Stimulated activated effector memory CD8-positive, alpha-beta T cell treated with anti-CD3 and anti-CD28 coated beads, Interleukin-12 subunit alpha, Interleukin-12 subunit beta, amount 100 ng/mL, for 72 hours (primary cell): ENCODE results near the gene ABHD5.

Experiments used
- ATAC-seq: fragments of 150-1000 bp; cut with Tn5 transposase; 2 replicates; pipeline ENCODE4 v1.10.0; 2021
- DNase-seq, 2 donors: peaks; one replicate each; pipeline ENCODE4 v3.0.0; 2021 to 2022; ENCODE audit warnings: low spot score in 2 of 2
- H3K27ac Mint-ChIP-seq: one replicate; pipeline ENCODE4 v1.8.0; 2022; ENCODE audit warnings: mild to moderate bottlenecking, mixed read lengths
- H3K36me3 Mint-ChIP-seq: one replicate; pipeline ENCODE4 v1.8.0; 2022; ENCODE audit warnings: mild to moderate bottlenecking, mixed read lengths
- H3K4me1 Mint-ChIP-seq: one replicate; pipeline ENCODE4 v1.8.0; 2022; ENCODE audit warnings: mixed read lengths
- H3K4me3 Mint-ChIP-seq: one replicate; pipeline ENCODE4 v1.8.0; 2022; ENCODE audit warnings: mild to moderate bottlenecking, mixed read lengths
- H3K9me3 Mint-ChIP-seq: one replicate; pipeline ENCODE4 v1.8.0; 2022; ENCODE audit warnings: mixed read lengths

The ABHD5 gene

GRCh38 chr3:43728476-43728875, 37.7 kb downstream of the ABHD5 start:
- Mint-ChIP-seq H3K27ac (no peak overlapping the region), H3K36me3 (peaks cover 5% of the 10 kb centered on the region), H3K4me3 (no peak overlapping the region), H3K9me3 (no peaks in the 10 kb centered on the region), H3K4me1 (no peaks in the 10 kb centered on the region)
- no peak for ATAC-seq
- no peak for DNase-seq

DNA sequence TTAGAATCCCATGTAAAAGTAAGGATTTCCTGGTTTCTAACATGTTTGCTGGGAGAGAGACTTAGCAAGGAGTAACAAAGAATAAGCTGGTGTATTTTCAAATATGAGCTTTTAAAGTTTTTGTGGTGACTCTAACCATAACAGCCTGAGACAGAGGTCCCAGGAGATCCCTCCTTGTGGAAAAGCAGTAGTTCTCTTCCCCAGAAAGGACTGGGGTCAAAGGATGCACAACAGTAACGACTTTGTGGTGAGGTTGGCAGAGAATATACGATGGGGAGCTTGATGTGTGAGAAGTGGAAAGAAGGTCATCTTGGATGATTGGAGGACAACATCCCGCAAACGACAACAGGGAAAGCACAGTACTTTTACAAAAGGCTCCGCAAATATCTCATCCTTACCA, 38.2 kb downstream of the ABHD5 start:
- no peak overlapping the region for H3K4me3 Mint-ChIP-seq

DNA sequence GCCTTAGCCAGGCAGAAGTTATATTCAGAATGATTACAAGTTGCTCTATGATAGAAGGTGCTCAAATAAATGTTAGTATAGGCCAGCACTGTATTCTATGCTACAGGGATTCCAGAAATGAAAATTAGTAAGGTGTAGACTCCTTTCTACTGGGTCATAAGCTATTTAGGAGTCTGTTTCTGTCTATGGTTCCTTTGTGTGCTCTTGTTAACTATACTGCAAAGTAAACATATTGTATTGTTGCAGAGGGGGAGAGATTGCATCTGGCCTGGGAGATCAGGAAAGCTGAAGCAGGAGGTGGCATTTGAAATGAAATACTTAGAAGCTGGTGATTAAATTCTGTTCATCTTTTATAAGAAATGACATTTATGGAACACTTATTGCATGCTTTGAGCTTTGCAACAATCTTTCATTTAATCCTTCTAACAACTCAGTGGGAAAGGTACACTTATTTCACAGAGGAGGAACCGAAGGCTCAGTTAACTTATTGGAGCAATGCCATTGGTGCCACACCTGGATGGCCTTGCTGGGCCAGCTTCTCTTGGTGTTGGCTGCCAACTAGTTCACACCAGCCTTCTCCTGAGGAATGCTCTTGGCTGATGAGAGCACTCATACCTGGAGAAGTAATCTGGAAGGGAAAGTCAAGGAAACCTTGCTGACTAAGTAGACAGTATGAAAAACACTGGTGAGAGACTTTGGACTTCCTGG, 39.1 kb downstream of the ABHD5 start:
- H3K36me3 Mint-ChIP-seq, result peaks cover 5% of the 10 kb centered on the region
- no peak overlapping the region for H3K4me3 Mint-ChIP-seq
- no peaks in the 10 kb centered on the region for H3K4me1 Mint-ChIP-seq
- DNase-seq (no peak), ATAC-seq (no peak)
- no peaks in the 10 kb centered on the region for H3K9me3 Mint-ChIP-seq
- no peak overlapping the region for H3K27ac Mint-ChIP-seq

More for the DNA sequence above, 38.2 kb downstream of the ABHD5 start:
- Mint-ChIP-seq H3K9me3 (no peaks in the 10 kb centered on the region), H3K27ac (no peak overlapping the region), H3K4me1 (no peaks in the 10 kb centered on the region), H3K36me3 (peaks cover 5% of the 10 kb centered on the region)
- no peak for ATAC-seq
- DNase-seq, result no peak

GRCh38 chr3:43732747-43733425, 42.1 kb downstream of the ABHD5 start:
- no peak for ATAC-seq
- H3K4me3 Mint-ChIP-seq, result no peak overlapping the region
- H3K4me1 Mint-ChIP-seq, result no peaks in the 10 kb centered on the region
- peak in 1 of 2 donors; percentile 13 for DNase-seq
- H3K9me3 Mint-ChIP-seq, result no peaks in the 10 kb centered on the region
- H3K27ac Mint-ChIP-seq, result no peak overlapping the region
- peaks cover 5% of the 10 kb centered on the region for H3K36me3 Mint-ChIP-seq

DNA sequence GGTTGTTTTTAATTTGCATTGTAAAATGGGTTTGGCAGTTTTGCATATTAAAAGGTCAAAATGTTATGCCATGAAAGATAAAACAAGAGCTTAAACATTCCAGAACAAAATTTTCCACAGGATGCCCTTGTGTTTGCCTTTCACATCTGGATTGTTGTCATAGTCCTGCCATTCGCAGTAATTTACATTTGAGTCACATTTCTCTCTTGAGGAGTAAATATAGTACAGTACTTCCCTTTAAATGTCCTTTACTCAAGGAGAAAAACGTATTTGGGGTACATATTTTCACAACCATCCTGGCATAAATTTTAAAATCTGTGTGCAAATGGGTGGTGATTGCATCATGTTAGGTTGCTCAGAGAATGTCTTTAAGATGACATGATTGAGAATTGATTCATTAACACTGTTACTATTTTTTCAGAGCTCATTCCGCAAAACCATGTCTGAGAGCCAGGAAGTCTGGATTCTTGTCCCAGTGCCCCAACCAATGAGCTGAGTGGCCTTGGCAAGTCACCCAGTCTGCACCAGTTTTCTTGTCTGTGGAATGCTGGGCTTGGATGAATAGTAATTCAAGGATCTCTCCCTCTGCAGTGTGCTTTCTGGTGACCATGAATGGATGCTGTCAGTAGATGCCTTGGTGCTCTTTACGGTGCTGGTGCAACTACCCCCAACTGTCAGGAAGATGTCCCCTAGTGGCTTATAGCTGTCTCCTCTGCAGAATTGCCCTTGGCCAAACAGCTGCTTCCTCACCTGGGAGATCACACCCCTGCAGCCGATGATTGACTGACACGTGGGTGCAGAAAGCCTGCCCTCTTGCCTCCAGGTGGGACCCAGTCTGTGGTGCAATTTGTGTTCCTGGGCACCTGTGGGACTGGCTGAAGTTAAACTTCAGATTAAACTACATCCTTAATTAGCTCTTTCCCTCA, 43.0 kb downstream of the ABHD5 start:
- ATAC-seq (no peak), DNase-seq (no peak)
- peaks cover 5% of the 10 kb centered on the region for H3K36me3 Mint-ChIP-seq
- H3K4me1 Mint-ChIP-seq, result no peaks in the 10 kb centered on the region
- H3K4me3 Mint-ChIP-seq, result no peak overlapping the region
- no peak overlapping the region for H3K27ac Mint-ChIP-seq
- H3K9me3 Mint-ChIP-seq, result no peaks in the 10 kb centered on the region

DNA sequence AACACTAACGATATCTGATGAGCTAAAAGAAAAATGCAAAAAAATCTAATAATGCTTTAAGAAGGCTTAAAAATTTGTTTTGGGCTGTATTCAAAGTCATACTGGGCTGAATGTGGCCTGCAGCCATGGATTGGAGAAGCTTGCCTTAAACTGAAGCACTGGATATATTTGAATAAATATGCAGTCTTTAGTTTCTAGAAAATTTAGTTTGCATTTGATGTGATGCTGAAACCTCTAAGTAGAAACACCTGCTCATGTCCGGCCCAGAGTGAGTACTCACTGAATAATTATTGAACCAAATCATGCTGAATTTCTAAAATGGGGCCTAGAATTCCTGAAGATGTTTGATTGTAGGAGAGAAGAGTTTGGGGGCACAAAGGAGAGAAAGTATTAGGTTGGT, 43.9 kb downstream of the ABHD5 start:
- no peak for DNase-seq
- no peak for ATAC-seq
- no peaks in the 10 kb centered on the region for H3K4me1 Mint-ChIP-seq
- H3K4me3 Mint-ChIP-seq, result no peak overlapping the region
- no peak overlapping the region for H3K27ac Mint-ChIP-seq
- H3K9me3 Mint-ChIP-seq, result no peaks in the 10 kb centered on the region
- peaks cover 5% of the 10 kb centered on the region for H3K36me3 Mint-ChIP-seq

DNA sequence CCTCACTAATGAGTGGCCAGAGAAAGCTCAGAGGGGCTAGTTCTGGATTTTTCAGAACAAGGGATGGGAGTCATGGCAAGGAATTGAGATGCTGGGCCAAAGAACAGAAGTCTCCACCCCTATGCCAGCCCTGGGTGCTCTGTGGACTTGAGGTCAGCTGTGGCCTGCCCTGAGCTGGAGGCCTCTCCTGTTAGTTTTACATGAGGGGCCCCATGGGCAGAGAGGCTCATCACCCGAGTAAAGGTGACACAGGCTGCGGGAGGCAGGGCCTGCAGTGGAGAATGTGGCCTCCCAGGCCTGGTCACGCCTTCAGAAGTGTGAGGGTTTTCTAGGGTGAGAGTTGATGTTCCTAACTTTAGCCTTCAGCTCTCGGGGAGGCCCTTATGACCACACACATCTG, 44.9 kb downstream of the ABHD5 start:
- no peak overlapping the region for H3K27ac Mint-ChIP-seq
- H3K4me3 Mint-ChIP-seq, result no peak overlapping the region
- DNase-seq (no peak), ATAC-seq (no peak)
- H3K4me1 Mint-ChIP-seq, result no peaks in the 10 kb centered on the region
- no peaks in the 10 kb centered on the region for H3K36me3 Mint-ChIP-seq
- no peaks in the 10 kb centered on the region for H3K9me3 Mint-ChIP-seq

DNA sequence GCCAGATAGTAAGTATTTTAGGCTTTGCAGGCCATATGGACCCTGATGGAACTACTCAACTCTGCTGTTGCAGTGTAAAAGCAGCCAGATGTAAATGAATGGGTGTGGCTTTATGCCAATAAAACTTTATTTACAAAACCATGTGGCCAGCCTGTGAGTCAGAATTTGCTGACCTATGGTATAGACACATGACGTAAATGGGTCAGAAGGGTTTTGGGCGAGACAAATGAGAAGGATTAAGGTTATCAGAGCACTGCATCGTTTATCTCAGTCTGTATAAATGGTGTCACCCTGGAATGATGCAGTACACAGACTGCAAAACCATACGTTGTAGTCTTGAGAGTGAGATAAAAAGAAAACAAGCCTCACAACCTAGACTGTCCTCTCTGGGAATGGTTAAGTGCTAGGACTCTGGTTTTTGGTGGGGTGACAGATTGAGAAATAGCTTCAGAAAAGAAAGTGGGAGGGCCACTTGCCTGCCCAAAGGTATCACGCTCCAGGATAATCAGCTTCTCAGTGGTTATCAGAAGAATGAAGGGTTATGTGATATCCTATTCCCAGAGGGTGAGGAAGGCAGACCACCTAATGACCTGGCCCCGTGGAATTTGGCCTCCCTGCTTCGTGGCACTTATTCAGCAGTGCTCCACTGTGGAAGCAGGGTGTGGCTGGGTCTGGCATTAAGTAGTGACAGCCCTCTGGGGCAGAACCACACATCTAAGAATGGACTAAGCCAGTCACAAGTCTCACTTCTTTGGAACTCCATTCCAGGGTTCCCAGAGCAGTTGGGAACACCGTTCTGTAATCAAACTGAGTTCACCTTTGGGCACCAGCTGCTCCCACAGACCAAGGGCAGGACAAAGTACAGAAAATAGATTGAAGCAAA, 46.1 kb downstream of the ABHD5 start:
- H3K27ac Mint-ChIP-seq, result no peak overlapping the region
- H3K9me3 Mint-ChIP-seq, result no peaks in the 10 kb centered on the region
- H3K36me3 Mint-ChIP-seq, result no peaks in the 10 kb centered on the region
- H3K4me3 Mint-ChIP-seq, result no peak overlapping the region
- no peaks in the 10 kb centered on the region for H3K4me1 Mint-ChIP-seq
- ATAC-seq (no peak), DNase-seq (no peak)

- ATAC-seq, result no peak
- Mint-ChIP-seq H3K36me3 (no peaks in the 10 kb centered on the region), H3K4me1 (no peaks in the 10 kb centered on the region), H3K9me3 (no peaks in the 10 kb centered on the region), H3K27ac (no peak overlapping the region), H3K4me3 (no peak overlapping the region)
- no peak for DNase-seq
Measured at GRCh38 chr3:43738305-43738704, 47.6 kb downstream of the ABHD5 start.

DNA sequence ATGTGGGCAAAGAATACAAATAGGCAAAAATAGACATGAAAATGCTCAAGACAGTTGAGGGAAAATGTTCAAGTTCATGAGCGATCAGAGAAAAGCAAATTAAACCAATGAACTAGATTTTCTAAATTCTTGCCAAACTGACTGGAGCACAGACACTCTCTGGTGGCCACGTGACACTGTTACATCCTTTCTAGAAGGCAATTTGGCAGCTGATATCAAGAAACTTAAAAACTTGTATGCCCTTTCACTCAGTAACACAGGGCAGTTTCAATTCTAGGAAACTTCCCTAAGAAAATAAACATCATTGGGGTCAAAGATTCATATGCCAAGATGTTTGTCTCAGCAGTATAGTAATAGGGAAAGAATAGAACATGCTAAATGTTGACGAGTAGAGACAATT, 52.2 kb downstream of the ABHD5 start:
- H3K27ac Mint-ChIP-seq, result no peak overlapping the region

GRCh38 chr3:43747641-43748040, 56.9 kb downstream of the ABHD5 start:
- no peaks in the 10 kb centered on the region for H3K36me3 Mint-ChIP-seq
- ATAC-seq (no peak), DNase-seq (no peak)
- peaks cover 9% of the 10 kb centered on the region for H3K9me3 Mint-ChIP-seq
- no peak overlapping the region for H3K27ac Mint-ChIP-seq
- H3K4me1 Mint-ChIP-seq, result no peaks in the 10 kb centered on the region
- no peak overlapping the region for H3K4me3 Mint-ChIP-seq

More for the DNA sequence above, 52.2 kb downstream of the ABHD5 start:
- no peaks in the 10 kb centered on the region for H3K4me1 Mint-ChIP-seq
- peaks cover 9% of the 10 kb centered on the region for H3K9me3 Mint-ChIP-seq
- no peak overlapping the region for H3K4me3 Mint-ChIP-seq
- no peaks in the 10 kb centered on the region for H3K36me3 Mint-ChIP-seq
- ATAC-seq (no peak), DNase-seq (no peak)

GRCh38 chr3:43748179-43748578, 57.4 kb downstream of the ABHD5 start:
- no peak overlapping the region for H3K4me3 Mint-ChIP-seq
- H3K4me1 Mint-ChIP-seq, result no peaks in the 10 kb centered on the region
- no peak overlapping the region for H3K27ac Mint-ChIP-seq
- no peaks in the 10 kb centered on the region for H3K36me3 Mint-ChIP-seq
- peaks cover 9% of the 10 kb centered on the region for H3K9me3 Mint-ChIP-seq
- DNase-seq, result no peak
- peak; percentile 32 for ATAC-seq

- no peaks in the 10 kb centered on the region for H3K36me3 Mint-ChIP-seq
- ATAC-seq, result no peak
- no peak overlapping the region for H3K4me3 Mint-ChIP-seq
- no peak overlapping the region for H3K27ac Mint-ChIP-seq
- peaks cover 9% of the 10 kb centered on the region for H3K9me3 Mint-ChIP-seq
- DNase-seq, result no peak
- H3K4me1 Mint-ChIP-seq, result no peaks in the 10 kb centered on the region
Measured at GRCh38 chr3:43748645-43749044, 57.9 kb downstream of the ABHD5 start.

DNA sequence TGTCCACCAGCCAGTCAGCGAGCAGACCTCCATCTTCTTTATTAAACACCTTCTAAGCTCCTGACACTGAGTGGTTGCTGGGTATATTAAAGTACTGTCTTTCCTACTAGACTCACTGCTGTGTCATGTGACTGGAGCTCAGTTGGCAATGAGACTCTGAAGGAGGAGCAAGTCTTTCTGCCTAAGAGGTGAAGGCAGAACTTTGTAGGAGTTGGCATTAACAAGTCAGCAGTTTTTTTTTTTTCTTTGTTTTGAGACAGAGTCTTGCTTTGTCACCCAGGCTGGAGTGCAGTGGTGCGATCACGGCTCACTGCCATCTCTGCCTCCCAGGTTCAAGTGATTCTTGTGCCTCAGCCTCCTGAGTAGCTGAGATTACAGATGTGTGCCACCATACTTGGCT, 62.2 kb downstream of the ABHD5 start:
- H3K4me1 Mint-ChIP-seq, result peaks cover 12% of the 10 kb centered on the region
- no peak overlapping the region for H3K27ac Mint-ChIP-seq
- H3K9me3 Mint-ChIP-seq, result no peaks in the 10 kb centered on the region
- no peaks in the 10 kb centered on the region for H3K36me3 Mint-ChIP-seq
- no peak overlapping the region for H3K4me3 Mint-ChIP-seq
- ATAC-seq (no peak), DNase-seq (no peak)
